Spleen (tissue), 11 donors: ENCODE data around the gene ARHGAP6. TPM values are rescaled to one million over a fixed set of nuclear protein-coding genes. Genes with fewer than 3 reads are reported as not detected.

Experiments used
- DNase-seq: peaks from one replicate; pipeline ENCODE4 v3.0.0-alpha.2; 2020
- H3K27ac ChIP-seq, 8 donors: fragments of 200-600 bp; sonication (generic) in 7 of 8; 1 replicate in 4 of 8; 2 replicates in 4 of 8; pipeline versions ENCODE4 v1.5.0 to v1.8.0; 2016 to 2021; ENCODE audit warnings: inconsistent platforms in 4 of 8, mild to moderate bottlenecking in 4 of 8, moderate library complexity in 1 of 8
- H3K27me3 ChIP-seq, 7 donors: fragments of 200-600 bp; sonication (generic) in 6 of 7; replicated peaks in 1 of 7; 1 replicate in 4 of 7; 2 replicates in 3 of 7; pipeline versions ENCODE4 v1.5.0 to v1.8.0; 2016 to 2021; ENCODE audit warnings: inconsistent platforms in 3 of 7, mild to moderate bottlenecking in 1 of 7
- H3K36me3 ChIP-seq, 6 donors: fragments of 200-600 bp; sonication (generic) in 5 of 6; 1 replicate in 4 of 6; 2 replicates in 2 of 6; pipeline versions ENCODE4 v1.5.0 to v1.8.0; 2016 to 2021; ENCODE audit warnings: inconsistent platforms in 2 of 6
- H3K4me1 ChIP-seq, 6 donors: fragments of 200-600 bp; sonication (generic) in 5 of 6; 1 replicate in 3 of 6; 2 replicates in 3 of 6; pipeline versions ENCODE4 v1.5.0 to v1.8.0; 2016 to 2021; ENCODE audit warnings: inconsistent platforms in 3 of 6
- H3K4me3 ChIP-seq, 8 donors: fragments of 200-600 bp; sonication (generic) in 7 of 8; 1 replicate in 4 of 8; 2 replicates in 4 of 8; pipeline versions ENCODE4 v1.5.0 to v1.8.0; 2016 to 2021; ENCODE audit warnings: inconsistent platforms in 4 of 8, mild to moderate bottlenecking in 4 of 8, moderate library complexity in 2 of 8
- H3K9me3 ChIP-seq, 8 donors: fragments of 200-600 bp; sonication (generic) in 7 of 8; 1 replicate in 4 of 8; 2 replicates in 4 of 8; pipeline versions ENCODE4 v1.5.0 to v1.8.0; 2016 to 2021; ENCODE audit warnings: inconsistent platforms in 4 of 8
- CTCF ChIP-seq, 11 experiments: fragments of 200-600 bp in 7 of 11; fragments of 450-650 bp in 4 of 11; sonication (generic) in 4 of 11; IDR thresholded peaks in 8 of 11; conservative IDR thresholded peaks in 3 of 11; 1 replicate in 7 of 11; 2 replicates in 4 of 11; pipeline versions ENCODE4 v1.4.0 to v1.8.0; 2016 to 2021; ENCODE audit warnings: antibody characterized with exemption in 11 of 11, inconsistent platforms in 4 of 11, mild to moderate bottlenecking in 1 of 11
- POLR2A ChIP-seq, 3 donors: fragments of 450-650 bp; IDR thresholded peaks; one replicate each; pipeline ENCODE4 v1.5.1; 2017; ENCODE audit warnings: antibody characterized with exemption in 3 of 3, mild to moderate bottlenecking in 1 of 3
- POLR2AphosphoS5 ChIP-seq, 3 donors: sonication (generic); formaldehyde crosslinking; IDR thresholded peaks; one replicate each; pipeline ENCODE4 v1.5.1; 2017; ENCODE audit warnings: antibody characterized with exemption in 3 of 3
- WGBS, 5 donors: extraction: QIAGEN DNeasy Blood & Tissue Kit in 3 of 5; methylation state at CpG; one replicate each; pipeline versions ENCODE4 v1.1.5 to v1.1.7; 2013 to 2018; 5-methylcytosine and 5-hydroxymethylcytosine counted together
- intact Hi-C: fragments of 100-400 bp; cut with DNase I; formaldehyde crosslinking; loops from one replicate; pipeline ENCODE4 v1.15.0; 2023; ENCODE audit warnings: low total_unique reads
- polyA plus RNA-seq, 3 donors: library from polyadenylated mRNA; stranded (reverse); fragments of 200-250 nt; gene quantifications; one replicate each; pipeline ENCODE4 v1.2.1, GENCODE V29; 2013
- total RNA-seq, 7 donors: library from RNA; depleted of rRNA in 3 of 7; stranded (reverse); fragments of >200 nt in 3 of 7; fragmentation: NEBNext Ultra II Directional in 4 of 7; extraction: Animal tissue kit (Norgen Biotek cat#: 25700) in 4 of 7; gene quantifications; one replicate each; pipeline versions ENCODE4 v1.1.0 to v1.2.1, GENCODE V29; 2016 to 2021
- donor health status: healthy with polysubstance abuse.
- donor health status: DM: no; HTN: no; CAD: no; lungs with moderate emphysema.
- donor health status: DM: no; HTN: no; CAD: no.
- donor health status: Bipolar disorder and iron deficiency.
- donor health status: healthy.
- donor health status: DM: no; HTN: no; CAD: no.
- donor health status: DM: yes; HTN: yes; CAD: no.

ARHGAP6 gene
- total and polyA plus RNA-seq, 10 donors = 2.0 to 20.8 (median 12.7) TPM

- no peak overlapping the region for H3K4me3 ChIP-seq
- no peak for DNase-seq
- no peak for TF ChIP-seq POLR2AphosphoS5 (IDR thresholded peaks at IDR 0.05)
- no peak for TF ChIP-seq CTCF (IDR thresholded peaks at IDR 0.05 in 8 of 11, conservative IDR thresholded peaks at IDR 0.05 in 3 of 11)
- TF ChIP-seq POLR2A (IDR thresholded peaks at IDR 0.05) = no peak
- intact Hi-C loops = no loop called here
- H3K36me3 ChIP-seq = no peaks in the 10 kb centered on the region
- 69 to 88% (median 79%) methylated on average over 1 to 2 of the region's 2 CpGs for WGBS, 5 donors
- no peaks in the 10 kb centered on the region for H3K9me3 ChIP-seq
- peaks cover 0 to 6% (median 0%) of the 10 kb centered on the region in 7 donors for H3K27me3 ChIP-seq
- H3K4me1 ChIP-seq = peaks cover 0 to 16% (median 6%) of the 10 kb centered on the region in 6 donors
- no peak overlapping the region for H3K27ac ChIP-seq
These were observed 319.5 kb downstream of the ARHGAP6 start for GRCh38 chrX:11346121-11346682.

- no peak overlapping the region for H3K4me3 ChIP-seq
These were observed 323.0 kb downstream of the ARHGAP6 start for GRCh38 chrX:11342673-11343072.

GRCh38 chrX:11341274-11342201 is 324.2 kb downstream of the ARHGAP6 start:
- TF ChIP-seq CTCF (IDR thresholded peaks at IDR 0.05 in 8 of 11, conservative IDR thresholded peaks at IDR 0.05 in 3 of 11) (no peak), POLR2AphosphoS5 (IDR thresholded peaks at IDR 0.05) (peak in 1 of 3 donors; percentile 52)
- DNase-seq = no peak
- Histone ChIP-seq H3K36me3 (no peaks in the 10 kb centered on the region), H3K4me3 (no peak overlapping the region), H3K27ac (peak overlapping the region in 7 of 8 donors; percentile 51 to 86 (median 72)), H3K4me1 (peaks cover 0 to 12% (median 5%) of the 10 kb centered on the region in 6 donors), H3K27me3 (peaks cover 0 to 11% (median 0%) of the 10 kb centered on the region in 7 donors), H3K9me3 (no peaks in the 10 kb centered on the region)
- WGBS, 5 donors = 7 to 36% (median 10%) methylated on average over 10 of the region's 10 CpGs
- intact Hi-C loops = no loop called here

More at GRCh38 chrX:11342673-11343072, 323.0 kb downstream of the ARHGAP6 start:
- DNase-seq = no peak
- no peaks in the 10 kb centered on the region for H3K9me3 ChIP-seq
- H3K27me3 ChIP-seq = peaks cover 0 to 11% (median 0%) of the 10 kb centered on the region in 7 donors
- TF ChIP-seq CTCF (IDR thresholded peaks at IDR 0.05 in 8 of 11, conservative IDR thresholded peaks at IDR 0.05 in 3 of 11) (no peak), POLR2AphosphoS5 (IDR thresholded peaks at IDR 0.05) (no peak), POLR2A (IDR thresholded peaks at IDR 0.05) (no peak)
- peaks cover 0 to 12% (median 5%) of the 10 kb centered on the region in 6 donors for H3K4me1 ChIP-seq
- intact Hi-C loops = no loop called here
- no peaks in the 10 kb centered on the region for H3K36me3 ChIP-seq
- H3K27ac ChIP-seq = no peak overlapping the region
